GM21723 (cell line): Measurements from ENCODE around the gene MRM1.

Experiments
- ATAC-seq: cut with Tn5 transposase; IDR thresholded peaks from one replicate; pipeline ENCODE4 v1.9.1; 2021; ENCODE audit warnings: mild to moderate bottlenecking, moderate library complexity; ENCODE audit not compliant: unreplicated experiment

Gene MRM1

DNA sequence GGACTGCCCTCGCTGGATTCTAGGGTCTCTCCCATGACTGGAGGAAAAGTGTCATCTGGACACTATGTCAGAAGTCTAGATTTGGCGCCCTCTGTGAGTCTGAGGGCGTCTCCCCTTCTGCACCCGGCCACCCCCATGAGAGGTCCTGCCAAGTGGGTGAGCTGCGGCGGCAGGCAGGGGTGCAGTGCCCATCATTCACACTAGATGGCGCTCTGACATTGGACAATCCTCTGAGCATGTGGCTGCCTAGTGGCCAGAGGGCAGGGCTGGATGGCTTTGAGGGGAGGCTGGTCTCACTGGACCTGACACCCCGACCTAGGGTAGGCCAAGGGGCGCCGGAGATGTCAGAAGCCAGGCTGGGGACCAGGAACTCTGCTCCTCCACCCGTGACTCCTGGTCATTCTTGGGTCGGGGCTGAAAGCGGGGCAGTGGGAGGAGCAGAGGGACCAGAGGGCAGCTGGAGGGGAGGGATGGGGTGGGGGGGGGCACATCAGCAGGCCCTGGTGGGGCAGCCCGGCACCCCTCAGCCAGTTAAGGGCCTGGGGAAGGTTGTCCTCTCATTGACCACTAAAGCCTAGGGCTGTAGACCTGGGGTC is 28.0 kb downstream of the MRM1 start:
- no peak for ATAC-seq

DNA sequence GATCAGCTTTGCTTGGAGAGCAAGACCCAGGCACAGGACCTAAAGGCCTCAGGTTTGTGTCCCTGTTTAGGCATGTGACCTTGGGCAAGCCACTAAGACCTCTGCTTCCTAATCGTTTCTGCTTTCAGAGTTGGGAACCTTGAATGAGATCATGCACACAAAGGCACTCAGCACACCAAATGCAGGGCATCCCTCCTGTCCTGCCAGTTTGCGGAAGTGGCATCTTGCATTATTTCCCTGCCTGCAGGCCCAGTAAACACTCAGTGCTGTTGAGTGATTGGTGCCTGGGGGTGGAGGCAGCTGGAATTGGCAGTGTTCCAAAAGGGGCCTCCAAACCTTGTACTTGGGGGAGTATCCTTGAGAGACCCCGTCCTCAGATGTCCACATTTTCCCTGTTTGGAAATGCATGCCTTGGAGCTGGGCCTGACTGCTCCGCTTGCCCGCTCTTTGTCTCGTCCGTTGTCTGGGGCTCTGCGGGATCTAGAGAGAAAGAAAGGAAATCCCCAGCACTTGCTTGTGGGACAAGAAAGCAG is 28.7 kb downstream of the MRM1 start:
- ATAC-seq: no peak

DNA sequence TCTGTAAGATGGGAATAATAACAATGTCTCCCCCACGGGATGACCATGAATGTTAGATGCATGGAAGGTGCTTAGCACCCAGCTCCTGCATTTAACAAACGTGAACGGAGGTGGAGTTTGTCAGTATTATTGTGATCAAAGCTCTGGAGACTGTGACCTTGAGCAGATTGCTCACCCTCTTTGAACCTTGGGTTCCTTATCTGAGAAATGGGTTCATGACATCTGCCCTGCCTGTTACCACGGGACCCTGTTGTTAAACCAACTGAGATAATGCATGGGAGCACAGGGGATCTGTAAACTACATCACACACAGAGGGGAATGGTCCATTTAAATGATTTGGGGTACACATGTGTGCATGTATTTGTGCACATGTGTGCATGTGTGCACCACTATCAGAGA is 29.6 kb downstream of the MRM1 start:
- no peak for ATAC-seq

DNA sequence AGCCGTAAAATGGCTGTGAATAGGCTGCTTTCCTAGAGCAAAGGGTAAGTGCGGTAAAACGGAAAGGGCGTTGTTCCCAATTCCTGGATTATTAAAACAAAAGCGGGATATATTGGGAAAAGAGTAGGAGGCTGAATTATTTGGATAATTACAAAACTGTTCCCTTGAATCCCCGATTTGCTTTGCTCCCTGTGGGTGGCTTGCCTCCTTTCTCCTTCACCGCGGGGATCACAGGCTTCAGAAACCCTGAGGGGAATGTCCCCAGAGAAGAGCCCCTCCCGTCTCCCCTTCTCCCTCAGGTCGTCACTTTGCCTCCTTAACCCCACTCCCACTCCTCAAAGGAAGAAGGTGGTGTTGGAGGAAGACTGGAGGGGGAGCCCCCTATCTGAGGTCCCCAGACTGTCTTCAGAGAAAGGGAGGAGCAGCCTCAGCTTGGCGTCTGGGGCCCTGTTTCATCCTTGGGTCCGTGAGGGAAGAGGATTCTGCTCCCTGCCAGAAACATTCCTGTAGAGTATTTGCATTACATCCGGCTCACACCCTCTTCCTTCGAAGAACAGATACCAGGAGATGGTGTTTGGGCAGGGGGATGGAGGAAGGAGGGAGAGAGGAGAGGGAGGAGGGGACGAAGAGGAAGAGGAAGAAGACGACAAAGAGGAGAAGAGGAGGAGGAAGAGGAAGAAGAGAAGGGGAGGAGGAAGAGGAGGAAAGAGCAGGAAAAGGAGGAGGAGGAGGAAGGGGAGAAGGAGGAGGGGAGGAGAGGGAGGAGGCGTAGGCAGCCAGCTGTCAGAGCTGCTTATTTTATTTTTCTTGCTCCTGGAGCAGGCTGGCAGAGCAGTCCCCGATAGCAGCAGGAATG is 31.8 kb downstream of the MRM1 start:
- ATAC-seq: no peak

DNA sequence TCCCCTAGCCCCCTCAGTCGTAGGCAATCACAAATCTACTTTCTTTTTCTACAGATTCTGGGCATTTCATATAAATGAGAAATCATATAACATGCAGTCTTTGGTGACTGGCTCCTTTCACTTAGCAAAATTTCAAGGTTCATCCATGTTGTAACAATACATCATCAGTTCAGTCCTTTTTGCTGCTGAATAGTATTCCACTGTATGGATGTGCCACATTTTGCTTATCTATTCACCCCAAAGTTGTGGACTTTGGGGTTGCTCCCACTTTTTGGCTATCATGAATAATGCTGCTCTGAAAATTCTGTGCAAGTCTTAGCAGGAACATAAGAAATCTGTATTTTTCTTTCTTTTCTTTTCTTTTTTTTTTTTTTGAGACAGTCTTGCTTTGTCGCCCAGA is 39.0 kb downstream of the MRM1 start:
- ATAC-seq: no peak

DNA sequence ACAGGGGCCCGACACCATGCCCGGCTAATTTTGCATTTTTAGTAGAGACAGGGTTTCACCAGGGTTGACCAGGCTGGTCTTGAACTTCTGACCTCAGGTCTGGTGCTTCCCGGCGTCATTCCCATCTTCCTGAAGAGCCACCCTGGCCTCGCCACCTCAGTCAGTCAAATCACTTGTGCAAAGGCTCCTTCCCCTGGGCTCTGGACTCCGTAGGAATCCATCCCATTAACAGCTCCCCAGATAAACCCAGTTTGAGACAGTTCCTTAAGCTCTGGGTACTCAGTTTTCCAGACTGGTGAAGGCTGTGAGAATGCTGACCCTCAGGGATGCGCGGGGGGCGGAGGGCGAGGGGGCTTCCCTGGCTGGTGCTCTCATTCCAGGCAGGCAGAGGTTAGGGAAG is 39.5 kb downstream of the MRM1 start:
- no peak for ATAC-seq

DNA sequence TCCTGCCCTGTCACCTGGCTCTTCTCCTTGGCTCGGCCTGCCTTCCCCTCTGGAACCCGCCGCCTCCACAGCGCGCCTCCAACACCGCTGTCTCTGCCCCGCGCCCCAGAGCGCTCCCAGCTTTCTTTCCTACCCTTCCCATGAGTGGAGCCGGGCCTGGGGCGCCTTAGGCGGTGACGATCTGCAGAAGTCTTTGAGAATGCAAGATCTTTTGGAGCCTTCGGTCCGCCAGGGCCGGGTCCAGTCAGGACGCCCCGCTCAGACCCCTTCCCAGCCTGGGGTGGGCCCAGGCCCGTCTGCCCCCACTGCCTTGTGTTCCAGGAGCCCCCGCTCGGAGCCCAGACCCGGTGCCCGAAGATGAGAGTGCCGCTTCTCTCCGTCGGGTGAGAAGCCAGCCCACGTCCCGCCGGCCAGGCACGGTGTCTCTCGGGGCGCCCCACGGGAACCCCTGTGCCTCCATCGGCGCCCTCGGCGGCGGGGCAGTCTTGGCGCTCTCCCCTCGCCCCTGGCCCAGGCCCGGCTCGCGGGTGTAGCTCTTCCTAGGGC is 40.0 kb downstream of the MRM1 start:
- no peak for ATAC-seq

DNA sequence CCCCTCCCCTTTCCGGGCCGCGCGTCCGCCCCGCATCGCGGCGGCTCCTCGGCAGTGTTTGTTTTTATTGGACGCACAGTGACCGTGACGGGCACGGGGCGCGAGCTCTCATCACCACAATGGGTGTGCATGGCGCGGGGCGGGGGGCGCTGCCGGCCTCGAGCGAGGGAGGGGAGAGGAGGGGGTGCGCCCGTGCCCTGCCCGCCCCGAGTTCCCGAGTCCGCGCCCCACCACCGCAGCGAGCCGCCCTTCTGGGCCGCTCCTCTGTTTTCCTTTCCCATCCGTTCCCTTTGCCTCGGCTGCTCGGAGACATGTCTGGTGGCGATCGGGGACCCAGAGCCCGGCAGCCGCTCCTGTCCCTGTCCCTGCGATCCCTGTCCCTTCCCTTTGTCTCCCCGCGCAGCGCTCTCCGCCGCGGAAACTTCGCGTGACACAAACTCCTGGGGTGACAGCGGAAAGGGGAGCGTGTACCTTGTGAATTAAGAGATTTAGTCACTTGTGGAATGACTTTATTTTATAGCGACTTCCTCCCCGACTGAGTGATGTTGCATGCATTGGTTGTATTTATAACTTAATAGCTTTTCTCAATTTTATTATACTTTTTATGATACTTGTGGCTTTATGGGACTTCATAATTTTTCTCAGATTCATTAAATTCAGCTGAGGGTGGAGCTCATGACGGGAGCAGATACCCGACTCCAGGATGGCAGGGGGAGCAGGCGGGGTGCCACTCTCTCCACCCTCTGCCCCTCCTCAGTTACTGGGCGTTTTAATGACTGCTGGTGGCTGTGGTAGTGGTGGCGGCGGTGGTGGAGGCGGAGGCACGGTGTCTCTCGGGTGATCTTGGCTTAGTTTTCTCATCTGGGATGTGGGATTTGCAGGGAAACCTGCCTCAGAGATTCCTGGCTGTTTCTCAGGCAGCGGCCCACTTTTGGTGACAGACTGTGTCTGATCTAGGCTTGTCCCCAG is 40.8 kb downstream of the MRM1 start:
- no peak for ATAC-seq

DNA sequence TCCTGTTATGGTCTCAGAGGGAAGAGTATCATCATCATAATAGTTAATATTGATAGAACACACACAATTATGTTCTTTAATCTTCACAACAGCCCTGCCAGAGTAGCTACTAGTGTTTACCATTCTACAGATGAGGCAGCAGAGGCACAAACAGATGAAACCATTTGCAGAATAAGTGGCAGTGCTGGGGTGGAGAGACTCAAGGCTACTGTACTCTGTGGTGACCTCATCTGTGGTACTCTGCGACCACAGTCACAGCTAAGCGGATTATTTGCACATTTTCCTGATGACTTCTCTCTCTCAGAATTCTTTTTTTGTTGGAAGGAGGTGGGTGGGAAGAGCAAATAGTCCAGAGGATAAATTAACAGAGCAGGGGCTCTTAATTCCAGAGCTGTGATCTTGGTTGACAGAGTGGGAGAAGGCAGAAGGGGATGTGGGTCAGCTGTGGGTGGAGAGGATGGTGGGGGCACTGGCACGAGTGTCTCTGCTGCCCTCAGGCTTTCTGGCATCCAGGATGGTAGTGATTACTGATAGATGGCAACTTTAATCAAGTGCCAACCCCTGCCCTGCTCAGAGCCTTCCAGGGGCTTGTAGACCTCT is 41.8 kb downstream of the MRM1 start:
- no peak for ATAC-seq

DNA sequence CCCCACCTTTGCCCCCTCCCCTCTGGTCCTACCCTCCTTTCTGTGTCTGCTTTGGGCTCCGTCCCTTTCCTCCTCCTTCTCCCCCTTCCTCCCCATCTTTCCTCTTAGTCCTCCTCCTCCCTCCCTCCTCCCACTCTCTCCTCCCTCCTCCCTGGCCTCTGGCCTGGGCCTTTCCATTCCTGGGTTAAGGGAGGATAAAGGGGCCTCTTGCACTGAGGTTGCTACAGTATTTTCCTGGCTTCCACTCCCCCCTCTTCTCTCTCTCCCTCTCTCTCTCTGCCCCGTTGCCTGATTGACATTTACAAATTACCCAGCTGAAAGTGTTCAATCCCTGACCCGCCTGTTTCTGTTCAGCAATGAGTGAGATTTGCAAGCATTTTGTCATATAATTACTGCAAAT is 44.0 kb downstream of the MRM1 start:
- ATAC-seq: no peak

DNA sequence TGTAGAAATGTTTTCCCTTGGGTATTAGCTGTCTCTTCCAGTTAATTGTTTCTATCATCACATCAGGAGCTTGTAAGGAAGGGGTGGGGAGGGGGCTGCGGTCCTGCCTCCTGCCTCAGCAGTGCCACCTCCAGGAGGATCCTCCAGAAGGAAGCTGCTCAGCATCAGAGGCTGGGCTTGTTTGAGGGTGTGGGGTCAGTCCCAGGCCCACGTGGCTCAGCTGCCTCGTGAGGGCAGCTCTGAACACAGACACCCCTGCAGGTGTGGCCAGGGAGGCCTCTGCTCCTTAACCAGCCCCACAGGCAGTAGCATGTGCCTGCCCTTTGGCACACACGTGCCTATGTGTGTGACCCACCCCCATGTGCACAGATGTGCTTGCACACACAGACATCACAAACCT is 46.3 kb downstream of the MRM1 start:
- ATAC-seq: no peak

DNA sequence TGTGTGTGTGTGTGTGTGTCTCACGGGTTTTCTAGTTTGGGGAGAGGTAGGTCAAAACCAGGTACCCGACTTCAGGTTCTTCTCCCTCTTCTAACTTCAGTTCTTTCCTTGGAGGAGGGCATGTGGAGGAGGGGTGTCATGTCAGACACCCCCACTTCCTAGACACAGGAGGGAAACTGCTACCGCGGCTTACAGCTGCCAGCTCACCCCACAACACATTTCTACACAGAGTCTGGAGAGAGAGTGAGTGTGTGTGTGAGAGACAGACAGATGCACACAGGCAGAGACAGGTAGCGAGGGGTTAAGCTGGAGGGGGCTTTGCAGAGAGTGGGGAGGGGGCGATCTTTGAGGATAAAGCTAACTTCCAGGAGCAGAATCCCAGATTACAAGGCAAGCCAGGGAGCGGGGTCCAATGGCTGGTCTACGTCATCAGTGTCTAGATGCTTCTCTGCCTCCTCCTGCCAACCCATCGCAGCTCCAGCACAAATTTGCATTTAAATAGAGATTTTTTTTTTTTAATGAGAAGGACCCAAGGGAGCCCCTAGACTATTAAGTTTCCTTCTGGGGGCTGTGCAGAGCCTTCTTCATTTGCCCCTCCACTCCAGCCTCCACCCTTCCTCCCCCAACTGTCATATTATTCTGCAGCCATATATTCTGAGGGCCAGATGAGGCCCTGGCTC is 48.9 kb downstream of the MRM1 start:
- no peak for ATAC-seq

DNA sequence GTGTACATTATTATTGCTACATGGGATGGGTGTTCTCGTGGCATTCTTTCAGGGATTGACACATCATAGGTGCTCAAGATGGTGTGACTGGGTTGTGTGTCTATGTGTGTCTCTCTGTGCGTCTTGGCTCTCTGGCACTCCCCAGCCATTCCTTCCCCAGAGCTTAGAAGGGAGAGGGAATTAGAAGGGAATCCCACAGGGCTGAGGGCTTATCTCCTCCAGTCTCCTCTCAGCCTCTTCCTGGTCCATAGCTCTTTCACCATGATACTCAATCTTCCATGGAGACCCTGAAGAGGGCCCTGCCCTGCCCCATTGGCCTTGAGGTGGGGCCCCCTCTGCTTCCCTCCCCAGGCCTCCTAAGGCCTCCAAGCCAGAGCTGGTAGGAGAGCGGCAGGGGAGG is 52.0 kb downstream of the MRM1 start:
- ATAC-seq: no peak

DNA sequence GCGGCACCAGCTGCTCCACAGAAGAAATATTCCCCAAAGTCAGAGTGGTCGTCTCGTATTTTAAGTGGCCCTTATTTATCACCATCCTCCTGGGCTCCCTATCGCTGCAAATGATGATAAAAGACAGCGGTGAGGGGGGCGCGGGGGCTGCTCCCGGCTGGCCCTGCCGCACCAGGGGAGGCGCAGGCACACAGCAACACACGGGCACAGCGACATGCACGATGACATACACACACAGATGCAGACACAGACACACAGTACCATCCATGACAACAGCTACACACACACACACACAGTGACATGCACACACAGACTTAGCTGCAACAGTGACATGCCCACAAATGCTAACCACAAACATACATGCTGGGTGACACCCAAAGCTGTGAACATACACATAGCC is 52.5 kb downstream of the MRM1 start:
- ATAC-seq: no peak

DNA sequence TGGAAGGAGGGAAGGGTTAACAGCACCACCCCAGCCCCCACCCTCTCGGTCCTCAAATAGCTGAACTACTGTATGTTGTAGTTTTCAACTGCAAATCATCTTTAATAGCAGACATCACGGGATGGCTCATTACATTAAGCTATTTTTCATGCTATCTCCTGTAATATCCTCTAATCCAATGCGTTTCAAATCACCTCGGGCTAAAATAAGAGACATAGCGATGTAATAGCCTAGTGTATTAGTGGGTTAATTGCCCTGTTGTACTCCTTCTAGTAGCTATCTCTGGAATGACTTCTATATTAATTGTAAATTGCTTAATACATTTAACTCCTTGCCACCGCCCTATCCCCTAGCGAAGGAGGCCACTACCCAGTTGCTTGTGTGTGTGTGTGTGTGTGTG is 54.3 kb downstream of the MRM1 start:
- no peak for ATAC-seq

DNA sequence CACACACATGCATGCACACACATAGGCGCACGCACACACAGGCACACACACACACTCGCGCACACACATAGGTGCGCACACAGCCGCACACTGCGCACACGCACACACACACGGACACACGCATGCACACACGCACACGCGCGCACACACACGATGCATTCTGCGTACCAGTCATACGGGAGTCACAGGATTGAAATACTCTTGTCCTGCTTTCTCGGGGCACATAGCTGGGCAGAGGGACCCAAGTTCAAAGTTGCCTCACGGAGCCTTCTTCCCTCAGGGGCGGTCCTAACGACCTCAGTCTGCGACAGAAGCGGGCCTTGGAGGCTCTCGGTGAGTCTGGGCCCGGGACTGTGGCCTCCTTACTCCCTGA is 56.0 kb downstream of the MRM1 start:
- no peak for ATAC-seq

DNA sequence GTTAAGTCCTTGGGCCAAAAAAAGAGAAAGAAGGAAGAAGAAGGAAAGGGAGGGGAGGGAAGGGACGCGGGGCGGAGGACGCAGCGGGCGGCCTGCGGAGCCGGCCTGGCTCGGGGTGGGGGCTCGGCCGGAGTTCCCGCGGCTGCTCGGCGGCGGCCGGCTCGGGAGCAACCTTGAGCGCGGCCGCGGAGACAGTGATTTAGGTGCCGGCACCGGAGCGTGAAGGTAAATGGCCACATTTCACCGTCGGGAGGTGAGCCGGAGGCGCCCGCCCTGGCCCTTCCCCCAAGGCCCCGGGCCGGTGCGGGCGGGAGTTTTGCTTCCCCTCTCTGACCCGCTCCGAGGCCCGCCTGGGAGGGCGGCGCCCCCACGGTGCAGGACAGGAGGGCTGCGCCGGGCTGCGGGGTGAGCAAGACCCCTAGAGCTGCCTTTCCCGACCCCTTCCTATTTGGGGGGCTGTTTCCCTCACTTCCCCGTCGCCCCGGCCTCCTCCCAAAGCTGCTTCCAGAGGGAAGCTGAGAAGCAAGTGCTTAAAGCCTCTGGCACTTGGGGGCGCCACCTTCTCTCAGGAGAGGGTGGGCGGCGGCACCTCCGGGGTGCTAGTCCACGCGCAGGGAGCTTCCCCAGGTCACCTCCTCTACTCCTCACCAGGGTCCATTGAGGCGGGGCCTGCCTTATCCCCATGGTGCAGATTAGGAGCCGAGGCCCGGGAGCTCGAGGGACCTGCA is 56.5 kb downstream of the MRM1 start:
- no peak for ATAC-seq
